ENCODE data around the gene ATP1B3. TPM values are rescaled to one million over a fixed set of nuclear protein-coding genes. Genes with fewer than 3 reads are reported as not detected.

Gene ATP1B3
- 35.4 and 69.5 TPM in 2 replicates for total RNA-seq

GRCh38 chr3:141876381-141876890 is at the start of gene ATP1B3:
Gene ATP1B3, plus strand, starts transcription at chr3:141876643. Its CDS starts 159 bp downstream, at chr3:141876802.

Other genes starting within 250 kb of the ATP1B3 start
- gene RNF7, start 138.3 kb upstream of the ATP1B3 start, total RNA-seq, result 29.1 and 62.4 TPM in 2 replicates
- under 0.01 TPM in 1 of 2 replicates, not detected in the other for gene GRK7, start 113.2 kb upstream of the ATP1B3 start, total RNA-seq

Data from smooth muscle cell of trachea (primary cell).